Thyroid gland (tissue), 4 donors: ENCODE results near the gene GFOD1.

Experiments
- POLR2A ChIP-seq, 2 donors: fragments of 450-650 bp; IDR thresholded peaks; one replicate each; pipeline ENCODE4 v1.6.1; 2017; ENCODE audit warnings: antibody characterized with exemption in 2 of 2, mild to moderate bottlenecking in 2 of 2, moderate library complexity in 1 of 2
- TF ChIP-seq, protein P1 (sequence below), 6 experiments: fragments of 200-600 bp in 3 of 6; fragments of 450-650 bp in 3 of 6; sonication (generic) in 3 of 6; IDR thresholded peaks; one replicate each; pipeline ENCODE4 v1.5.1; 2016 to 2019; ENCODE audit warnings: antibody characterized with exemption in 6 of 6, mild to moderate bottlenecking in 2 of 6, inconsistent platforms in 1 of 6, moderate library complexity in 1 of 6

DNA sequence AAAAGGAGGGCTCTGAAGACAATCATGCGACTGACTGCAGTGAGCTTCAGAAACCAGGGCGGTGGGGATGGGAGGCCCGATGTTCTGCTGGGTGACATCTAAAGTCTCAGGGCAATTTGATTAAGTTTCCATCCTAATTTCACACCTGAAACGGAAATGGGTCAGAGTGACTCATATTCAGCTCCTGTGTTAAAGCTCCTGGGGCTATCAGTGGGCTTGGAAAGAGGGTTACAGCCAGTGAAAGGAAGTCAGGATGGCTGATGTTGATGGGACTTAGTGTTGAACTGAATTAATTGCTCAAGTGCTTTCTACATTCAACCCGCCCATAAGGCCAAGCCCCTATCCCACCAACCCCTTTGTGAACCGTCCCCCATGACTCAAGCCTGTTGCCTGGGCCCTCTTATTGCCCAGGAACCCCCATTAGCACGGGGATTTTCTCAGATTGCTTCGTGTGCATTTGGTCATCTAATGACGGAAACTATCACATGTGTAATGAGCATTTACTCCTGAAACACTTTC lies 112.0 kb downstream of the GFOD1 start:
- no peak for TF ChIP-seq POLR2A (IDR thresholded peaks at IDR 0.05)
- TF ChIP-seq, protein P1, sequence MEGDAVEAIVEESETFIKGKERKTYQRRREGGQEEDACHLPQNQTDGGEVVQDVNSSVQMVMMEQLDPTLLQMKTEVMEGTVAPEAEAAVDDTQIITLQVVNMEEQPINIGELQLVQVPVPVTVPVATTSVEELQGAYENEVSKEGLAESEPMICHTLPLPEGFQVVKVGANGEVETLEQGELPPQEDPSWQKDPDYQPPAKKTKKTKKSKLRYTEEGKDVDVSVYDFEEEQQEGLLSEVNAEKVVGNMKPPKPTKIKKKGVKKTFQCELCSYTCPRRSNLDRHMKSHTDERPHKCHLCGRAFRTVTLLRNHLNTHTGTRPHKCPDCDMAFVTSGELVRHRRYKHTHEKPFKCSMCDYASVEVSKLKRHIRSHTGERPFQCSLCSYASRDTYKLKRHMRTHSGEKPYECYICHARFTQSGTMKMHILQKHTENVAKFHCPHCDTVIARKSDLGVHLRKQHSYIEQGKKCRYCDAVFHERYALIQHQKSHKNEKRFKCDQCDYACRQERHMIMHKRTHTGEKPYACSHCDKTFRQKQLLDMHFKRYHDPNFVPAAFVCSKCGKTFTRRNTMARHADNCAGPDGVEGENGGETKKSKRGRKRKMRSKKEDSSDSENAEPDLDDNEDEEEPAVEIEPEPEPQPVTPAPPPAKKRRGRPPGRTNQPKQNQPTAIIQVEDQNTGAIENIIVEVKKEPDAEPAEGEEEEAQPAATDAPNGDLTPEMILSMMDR (IDR thresholded peaks at IDR 0.05) = no peak
